K562 (cell line): Measurements from ENCODE around the gene AKAP6. TPM values are rescaled to one million over a fixed set of nuclear protein-coding genes. Genes with fewer than 3 reads are reported as not detected.

ENCODE experiments used
- ATAC-seq: fragments of 200-7000 bp; cut with Tn5 transposase; 3 replicates; pipeline ENCODE4 v1.9.1; 2020; ENCODE audit warnings: moderate library complexity
- BruUV-seq: library from RNA; stranded (reverse); fragments of 400-500 nt; replicated peaks from 2 replicates; lab custom pipeline; 2021; lab: Mats Ljungman, UMichigan
- CTCF ChIA-PET: fragments of 300-600 bp; formaldehyde crosslinking; extraction: SDS; loops from one replicate; lab custom pipeline; 2021; ENCODE audit warnings: low intra/inter-chr PET ratio; lab: Yijun Ruan, JAX
- POLR2A ChIA-PET: fragments of 300-600, 350-650 bp; sonication (Branson Sonifier 250); formaldehyde crosslinking; extraction: SDS; loops from one replicate; lab custom pipeline; 2021; ENCODE audit warnings: antibody characterized with exemption, inconsistent platforms; lab: Yijun Ruan, JAX
- DNase-seq, 4 experiments: peaks; one replicate each; pipeline versions ENCODE4 v3.0.0 to v3.0.0-alpha.2; 2011 to 2018; ENCODE audit warnings: low spot score in 3 of 4, mixed read lengths in 3 of 4; ENCODE audit errors: extremely low read depth in 1 of 4
- FAIRE-seq: peaks from 2 replicates; lab custom pipeline; 2011; peaks lifted over from hg19 to GRCh38; lab: Jason Lieb, UNC
- H2AFZ ChIP-seq: 2 replicates; pipeline ENCODE4 v1.6.0; 2011; ENCODE audit warnings: low read depth, low read length, control low read depth, inconsistent platforms
- H3K27ac ChIP-seq: fragments of 200-600 bp; 3 replicates; pipeline ENCODE4 v1.8.0; 2011; ENCODE audit warnings: low read depth, mild to moderate bottlenecking, control low read depth, inconsistent platforms, low read length, moderate library complexity, mixed read lengths; ENCODE audit errors: extremely low read depth
- H3K27me3 ChIP-seq, 2 experiments: fragments of 300-600 bp in 1 of 2; 2 replicates in 1 of 2; 3 replicates in 1 of 2; pipeline versions ENCODE4 v1.6.0 to v1.8.0; 2011; ENCODE audit warnings: inconsistent platforms in 2 of 2, low read length in 2 of 2, mild to moderate bottlenecking in 1 of 2, mixed read lengths in 1 of 2, moderate library complexity in 1 of 2; ENCODE audit not compliant: control insufficient read depth in 2 of 2, insufficient read depth in 2 of 2
- H3K36me3 ChIP-seq: fragments of 300-600 bp; 3 replicates; pipeline ENCODE4 v1.8.0; 2011; ENCODE audit warnings: mild to moderate bottlenecking, low read length, inconsistent platforms; ENCODE audit not compliant: control insufficient read depth, insufficient read depth
- H3K4me1 ChIP-seq, 2 experiments: fragments of 200-600 bp in 1 of 2; replicated peaks in 1 of 2; 2 replicates in 1 of 2; 3 replicates in 1 of 2; pipeline versions ENCODE4 v1.5.1 to v1.8.0; 2011; ENCODE audit warnings: inconsistent platforms in 2 of 2, low read length in 2 of 2, mild to moderate bottlenecking in 1 of 2, mixed read lengths in 1 of 2, moderate library complexity in 1 of 2; ENCODE audit not compliant: control insufficient read depth in 2 of 2, insufficient read depth in 2 of 2
- H3K4me2 ChIP-seq: 2 replicates; pipeline ENCODE4 v1.6.1; 2011; ENCODE audit warnings: low read length, control low read depth, inconsistent platforms, mixed read lengths; ENCODE audit not compliant: insufficient read depth
- H3K4me3 ChIP-seq: fragments of 200-600 bp; sonication (generic), shearing (Covaris generic); 2 replicates; pipeline ENCODE4 v1.5.1; 2016; ENCODE audit warnings: control low read depth, inconsistent platforms
- H3K79me2 ChIP-seq: fragments of 200-600 bp; 3 replicates; pipeline ENCODE4 v1.8.0; 2011; ENCODE audit warnings: low read length, inconsistent platforms; ENCODE audit not compliant: control insufficient read depth, insufficient read depth
- H3K9ac ChIP-seq, 2 experiments: 2 replicates each; pipeline versions ENCODE4 v1.6.0 to v1.6.1; 2011; ENCODE audit warnings: low read depth in 2 of 2, low read length in 2 of 2, control low read depth in 1 of 2, inconsistent platforms in 1 of 2, mild to moderate bottlenecking in 1 of 2, mixed read lengths in 1 of 2; ENCODE audit not compliant: insufficient read depth in 1 of 2
- H3K9me1 ChIP-seq: one replicate; pipeline ENCODE4 v1.6.0; 2011; ENCODE audit warnings: inconsistent platforms, mild to moderate bottlenecking, low read length, moderate library complexity; ENCODE audit not compliant: control insufficient read depth, insufficient read depth
- H3K9me3 ChIP-seq: replicated peaks from 2 replicates; pipeline ENCODE4 v1.5.1; 2011; ENCODE audit warnings: low read depth, low read length, inconsistent platforms; ENCODE audit not compliant: control insufficient read depth, insufficient read depth
- H4K20me1 ChIP-seq: replicated peaks from 2 replicates; pipeline ENCODE4 v1.6.1; 2011; ENCODE audit warnings: low read length, inconsistent platforms, mixed read lengths; ENCODE audit not compliant: control insufficient read depth, insufficient read depth
- NFXL1 ChIP-seq: fragments of 450-650 bp; formaldehyde crosslinking; IDR thresholded peaks from 2 replicates; pipeline ENCODE4 v1.4.0; 2021; ENCODE audit warnings: mild to moderate bottlenecking
- SNAPC5 ChIP-seq: fragments of 250-450 bp; sonication (Bioruptor Pico); IDR thresholded peaks from 2 replicates; pipeline ENCODE4 v1.8.0; 2021; ENCODE audit warnings: moderate library complexity, mild to moderate bottlenecking, inconsistent platforms
- ZNF311 ChIP-seq: fragments of 250-450 bp; sonication (Bioruptor Pico); IDR thresholded peaks from 2 replicates; pipeline ENCODE4 v1.4.0; 2020; ENCODE audit warnings: mild to moderate bottlenecking, moderate library complexity
- WGBS: fragments of 100-300 bp; shearing (Covaris generic); methylation state at CpG from one replicate; pipeline ENCODE4 v1.1.6; 2016; ENCODE audit warnings: low coverage, mixed read lengths; ENCODE audit not compliant: insufficient coverage; ENCODE audit errors: missing lambda C conversion rate; 5-methylcytosine and 5-hydroxymethylcytosine counted together
- in situ Hi-C: fragments of 300-500 bp; cut with MboI; formaldehyde crosslinking; loops from 4 replicates; pipeline ENCODE4 v1.15.0; 2018; ENCODE audit warnings: inconsistent platforms, mixed read lengths
- intact Hi-C: fragments of 100-400 bp; cut with micrococcal nuclease; formaldehyde crosslinking; loops from 2 replicates; pipeline ENCODE4 v1.14.2; 2022
- polyA plus RNA-seq, 8 experiments: library from polyadenylated mRNA; depleted of rRNA in 4 of 8; stranded (reverse) in 5 of 8; unstranded in 3 of 8; fragments of >200 nt; fragmentation: Nextera tagmentation in 2 of 8; fragmentation: Illumina TruSeq in 1 of 8; extraction: Ambion mirVana in 2 of 8; extraction: Trizol in 1 of 8; gene quantifications; 2 replicates each; pipeline versions ENCODE4 v1.2.1 to v1.2.3, GENCODE V29; 2011 to 2014; ENCODE audit warnings: inconsistent platforms in 1 of 8, missing spikeins in 1 of 8
- total RNA-seq, 7 experiments: library from RNA; depleted of rRNA in 6 of 7; stranded (reverse); fragments of >200 nt in 6 of 7; fragmentation: Illumina TruSeq in 2 of 7; extraction: Trizol in 2 of 7; gene quantifications; 2 replicates each; pipeline versions ENCODE4 v1.2.1 to v1.2.3, GENCODE V29; 2011 to 2021; ENCODE audit warnings: low replicate concordance in 1 of 7
- TF ChIP-seq, protein P1 (sequence below): fragments of 200-800 bp; sonication (Bioruptor generic); IDR thresholded peaks from 2 replicates; pipeline ENCODE4 v1.6.1; 2016; ENCODE audit warnings: missing genetic modification characterization, missing compliant biosample characterization

AKAP6 gene
- total and polyA plus RNA-seq, 9 of the 15 experiments (the other 6 are each of a cell fraction or from before 2014, with no cell fraction given): 0.03 to 1.7 (median 0.48) TPM

- BruUV-seq: no TSS peak
- ChIA-PET CTCF (no interaction called here), POLR2A (no interaction called here)
- Histone ChIP-seq H3K36me3 (no peaks in the 10 kb centered on the region), H3K4me1 (no peaks in the 10 kb centered on the region), H3K4me3 (no peak overlapping the region), H4K20me1 (no peaks in the 10 kb centered on the region), H3K9me3 (no peaks in the 10 kb centered on the region), H3K9ac (no peak overlapping the region), H3K9me1 (no peaks in the 10 kb centered on the region), H3K79me2 (no peaks in the 10 kb centered on the region), H3K27ac (no peak overlapping the region), H3K27me3 (no peaks in the 10 kb centered on the region), H2AFZ (no peak overlapping the region), H3K4me2 (no peak overlapping the region)
- no peak for ATAC-seq
- intact Hi-C loops (no loop called here), in situ Hi-C loops (no loop called here)
- TF ChIP-seq ZNF311 (no peak), SNAPC5 (CRISPR knock-in tag) (no peak), NFXL1 (CRISPR knock-in tag) (no peak)
- TF ChIP-seq, protein P1, sequence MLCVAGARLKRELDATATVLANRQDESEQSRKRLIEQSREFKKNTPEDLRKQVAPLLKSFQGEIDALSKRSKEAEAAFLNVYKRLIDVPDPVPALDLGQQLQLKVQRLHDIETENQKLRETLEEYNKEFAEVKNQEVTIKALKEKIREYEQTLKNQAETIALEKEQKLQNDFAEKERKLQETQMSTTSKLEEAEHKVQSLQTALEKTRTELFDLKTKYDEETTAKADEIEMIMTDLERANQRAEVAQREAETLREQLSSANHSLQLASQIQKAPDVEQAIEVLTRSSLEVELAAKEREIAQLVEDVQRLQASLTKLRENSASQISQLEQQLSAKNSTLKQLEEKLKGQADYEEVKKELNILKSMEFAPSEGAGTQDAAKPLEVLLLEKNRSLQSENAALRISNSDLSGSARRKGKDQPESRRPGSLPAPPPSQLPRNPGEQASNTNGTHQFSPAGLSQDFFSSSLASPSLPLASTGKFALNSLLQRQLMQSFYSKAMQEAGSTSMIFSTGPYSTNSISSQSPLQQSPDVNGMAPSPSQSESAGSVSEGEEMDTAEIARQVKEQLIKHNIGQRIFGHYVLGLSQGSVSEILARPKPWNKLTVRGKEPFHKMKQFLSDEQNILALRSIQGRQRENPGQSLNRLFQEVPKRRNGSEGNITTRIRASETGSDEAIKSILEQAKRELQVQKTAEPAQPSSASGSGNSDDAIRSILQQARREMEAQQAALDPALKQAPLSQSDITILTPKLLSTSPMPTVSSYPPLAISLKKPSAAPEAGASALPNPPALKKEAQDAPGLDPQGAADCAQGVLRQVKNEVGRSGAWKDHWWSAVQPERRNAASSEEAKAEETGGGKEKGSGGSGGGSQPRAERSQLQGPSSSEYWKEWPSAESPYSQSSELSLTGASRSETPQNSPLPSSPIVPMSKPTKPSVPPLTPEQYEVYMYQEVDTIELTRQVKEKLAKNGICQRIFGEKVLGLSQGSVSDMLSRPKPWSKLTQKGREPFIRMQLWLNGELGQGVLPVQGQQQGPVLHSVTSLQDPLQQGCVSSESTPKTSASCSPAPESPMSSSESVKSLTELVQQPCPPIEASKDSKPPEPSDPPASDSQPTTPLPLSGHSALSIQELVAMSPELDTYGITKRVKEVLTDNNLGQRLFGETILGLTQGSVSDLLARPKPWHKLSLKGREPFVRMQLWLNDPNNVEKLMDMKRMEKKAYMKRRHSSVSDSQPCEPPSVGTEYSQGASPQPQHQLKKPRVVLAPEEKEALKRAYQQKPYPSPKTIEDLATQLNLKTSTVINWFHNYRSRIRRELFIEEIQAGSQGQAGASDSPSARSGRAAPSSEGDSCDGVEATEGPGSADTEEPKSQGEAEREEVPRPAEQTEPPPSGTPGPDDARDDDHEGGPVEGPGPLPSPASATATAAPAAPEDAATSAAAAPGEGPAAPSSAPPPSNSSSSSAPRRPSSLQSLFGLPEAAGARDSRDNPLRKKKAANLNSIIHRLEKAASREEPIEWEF (CRISPR knock-in tag): no peak
- no peak for FAIRE-seq
- no peak for DNase-seq
- 0% methylated on average over 4 of the region's 4 CpGs for WGBS
Measured at GRCh38 chr14:32757568-32757967, 428.5 kb downstream of the AKAP6 start.
